ENCODE data around the gene OGFR.
A peak's percentile ranks its signal among the peaks of the same experiment; 100 is the strongest.

The OGFR gene

DNA sequence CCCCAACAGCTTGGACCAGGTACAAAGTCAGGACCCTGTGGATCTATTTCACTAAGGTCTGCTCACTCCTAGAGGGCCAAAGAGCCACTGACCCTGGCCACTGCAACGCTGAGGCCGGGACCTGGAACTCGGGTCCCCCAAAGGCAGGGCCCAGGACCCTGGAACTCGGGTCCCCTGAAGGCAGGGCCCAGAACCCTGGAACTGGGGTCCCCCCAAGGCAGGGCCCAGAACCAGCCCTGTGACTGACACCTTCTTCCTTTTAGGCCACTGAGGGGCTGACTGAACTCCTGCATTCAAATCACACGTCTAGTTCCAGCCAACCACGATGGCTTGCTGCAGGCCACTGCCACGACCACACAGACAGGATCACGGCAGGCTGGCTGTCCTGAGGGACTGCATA is 47.6 kb downstream of the OGFR start:
- intact Hi-C loops (cut with DNase I): loop anchor here (5.0 kb wide), 1 partner anchor 35 kb away; the partner anchor contains the start of gene COL9A3
- DNase-seq: peak in 2 of 10 donors; percentile 53 to 61

- DNase-seq: peak in 1 of 10 donors; percentile 13
- intact Hi-C loops (cut with DNase I): loop anchor here (5.0 kb wide), 1 partner anchor 36 kb away; the partner anchor contains the start of gene COL9A3
Observed at GRCh38 chr20:62852841-62853240, 48.2 kb downstream of the OGFR start.

DNA sequence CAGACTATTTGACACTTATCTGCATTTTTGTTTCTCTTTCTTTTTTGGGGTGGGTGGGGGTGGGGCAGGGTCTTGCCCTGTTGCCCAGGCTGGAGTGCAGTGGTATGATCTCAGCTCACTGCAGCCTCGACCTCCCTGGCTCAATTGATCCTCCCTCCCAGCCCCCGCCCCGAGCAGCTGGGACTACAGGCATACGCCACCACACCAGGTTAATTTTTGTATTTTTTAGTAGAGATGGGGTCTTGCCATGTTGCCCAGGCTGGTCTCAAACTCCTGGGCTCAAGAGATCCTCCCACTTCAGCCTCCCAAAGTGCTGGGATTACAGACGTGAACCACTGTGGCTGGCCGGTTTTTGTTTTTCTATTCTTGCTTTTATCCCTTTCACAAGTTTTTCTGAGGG is 48.7 kb downstream of the OGFR start:
- intact Hi-C loops (cut with DNase I): loop anchor here (5.0 kb wide), 1 partner anchor 36 kb away; the partner anchor contains the start of gene COL9A3

DNA sequence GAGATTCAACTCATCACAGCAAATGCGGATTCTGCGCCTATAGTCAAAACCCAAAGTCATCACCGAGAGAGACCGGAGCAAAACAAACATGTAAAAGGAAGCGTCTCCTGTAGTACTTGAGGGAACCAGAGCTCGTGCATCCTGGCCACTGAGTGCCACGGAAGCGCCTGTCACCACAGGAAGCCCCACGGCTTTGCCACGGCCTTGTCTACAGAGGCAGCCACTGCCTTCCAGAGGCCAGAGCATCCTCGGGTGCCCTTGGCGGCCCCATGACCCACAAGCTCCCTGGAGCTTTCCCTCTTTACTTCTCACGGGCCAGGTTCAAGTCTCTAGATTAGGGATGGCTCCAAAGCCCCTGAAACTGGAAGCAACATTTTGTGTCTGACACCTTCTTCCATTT is 49.5 kb downstream of the OGFR start:
- peak in 2 of 10 donors; percentile 47 to 55 for DNase-seq
- intact Hi-C loops (cut with DNase I): loop anchor here (5.0 kb wide), 1 partner anchor 37 kb away; the partner anchor contains the start of gene COL9A3

More for the DNA sequence above, 48.7 kb downstream of the OGFR start:
- DNase-seq: peak in 2 of 10 donors; percentile 14 to 18

- intact Hi-C loops (cut with DNase I): no loop called here
- DNase-seq: peak in 2 of 10 donors; percentile 19 to 44
Observed at GRCh38 chr20:62855120-62855519, 50.5 kb downstream of the OGFR start.

DNA sequence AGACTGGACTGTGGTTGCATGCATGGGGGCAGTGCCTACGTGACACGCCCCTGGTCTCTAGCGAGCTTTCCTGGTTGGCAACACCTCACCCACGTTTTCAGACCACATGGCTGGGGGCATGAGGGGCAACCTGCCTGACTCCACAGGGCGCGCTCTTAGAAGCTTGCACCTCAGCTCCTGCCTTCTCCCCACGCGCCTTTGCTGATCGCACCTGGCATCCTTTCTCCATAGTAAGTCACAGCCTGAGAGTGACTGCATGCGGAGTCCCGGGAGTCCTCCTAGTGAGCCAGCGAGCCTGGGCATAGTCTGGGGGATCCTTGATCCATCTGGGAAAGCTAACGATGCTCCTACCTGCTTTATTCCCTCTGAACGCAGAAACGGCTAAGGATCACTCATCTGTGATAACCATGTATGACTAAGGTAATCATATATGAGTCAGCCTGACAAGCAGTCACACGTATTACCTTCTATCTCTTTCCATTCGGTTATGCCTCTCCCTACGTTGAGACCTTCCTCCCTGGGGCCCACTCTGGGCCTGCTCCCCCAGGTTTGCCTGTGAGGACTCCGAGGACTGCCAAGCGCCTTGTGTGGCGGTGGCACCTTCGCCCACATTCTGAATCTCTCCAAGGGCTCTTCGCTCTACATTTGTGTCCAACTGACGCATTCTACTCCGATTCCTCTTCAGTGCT is 52.4 kb downstream of the OGFR start:
- intact Hi-C loops (cut with DNase I): no loop called here
- peak in 3 of 10 donors; percentile 59 to 92 (median 86) for DNase-seq

GRCh38 chr20:62858058-62858830 is 53.6 kb downstream of the OGFR start:
- intact Hi-C loops (cut with DNase I): no loop called here
- peak in 9 of 10 donors; percentile 57 to 96 (median 73) for DNase-seq

GRCh38 chr20:62859721-62860120 is 55.1 kb downstream of the OGFR start:
- intact Hi-C loops (cut with DNase I): no loop called here
- DNase-seq: peak in 2 of 10 donors; percentile 50 to 53

DNA sequence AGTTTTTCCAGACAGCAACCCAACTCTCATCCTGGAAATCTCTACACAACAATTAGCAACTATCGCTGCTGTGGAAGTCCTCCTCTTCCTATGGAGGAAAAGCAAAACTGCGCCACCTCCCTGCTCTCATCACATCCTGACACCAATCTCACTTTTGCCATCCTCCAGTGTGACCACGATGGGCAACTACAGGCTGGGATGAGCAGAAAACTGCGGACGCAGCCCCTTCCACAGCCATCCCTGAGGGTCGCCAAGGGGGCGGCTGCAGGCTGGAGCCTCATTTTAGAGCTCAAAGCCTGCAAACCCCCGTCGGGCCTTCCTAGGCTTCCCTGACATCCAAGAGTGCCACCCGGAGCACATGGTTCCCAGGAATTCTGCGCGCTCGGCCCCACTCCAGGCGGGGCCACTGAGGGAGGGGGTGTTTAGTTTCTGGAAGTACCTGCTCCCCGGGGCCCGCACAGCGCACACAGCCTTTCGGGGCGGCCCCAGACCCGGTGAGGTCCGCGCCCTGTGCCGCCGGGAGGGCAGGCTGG is 55.8 kb downstream of the OGFR start:
- intact Hi-C loops (cut with DNase I): no loop called here
- DNase-seq: peak in 5 of 10 donors; percentile 48 to 91 (median 73)

DNA sequence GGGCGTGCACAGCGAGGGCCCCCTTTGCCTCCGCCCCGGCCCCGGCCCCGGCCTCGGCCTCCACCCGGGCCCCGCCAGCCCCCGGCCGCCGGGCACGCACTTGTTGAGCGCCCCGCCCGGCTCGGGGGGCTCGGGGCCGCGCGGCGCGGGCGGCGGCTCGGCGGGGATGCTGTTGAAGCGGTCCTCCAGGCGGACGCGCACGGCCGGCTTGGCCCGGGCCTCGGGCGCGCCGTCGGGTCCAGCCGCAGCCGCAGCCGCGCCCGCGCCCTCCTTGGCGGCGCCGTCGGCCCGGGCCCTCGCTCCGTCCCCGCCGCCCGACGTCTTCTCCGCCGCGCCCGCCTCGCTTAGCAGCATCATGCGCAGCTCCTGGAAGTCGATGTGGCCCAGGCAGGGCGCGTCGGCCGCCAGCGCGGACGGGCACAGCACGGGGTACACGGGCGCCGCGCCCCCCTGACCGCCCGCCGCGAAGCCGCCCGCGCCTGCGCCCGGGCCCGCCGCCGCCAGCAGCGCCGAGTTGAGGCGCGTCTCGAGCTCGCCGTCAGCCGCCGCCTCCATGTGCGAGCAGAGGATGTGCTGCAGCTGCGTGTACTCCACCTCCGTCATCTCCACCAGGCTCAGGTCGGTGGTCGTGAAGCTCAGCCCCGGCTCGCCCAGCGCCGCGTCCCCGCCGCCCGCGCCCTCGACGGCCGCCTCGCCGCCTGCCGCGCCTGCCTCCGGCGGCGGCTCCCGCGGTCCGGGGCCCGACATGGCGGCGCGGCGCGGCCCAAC is 56.5 kb downstream of the OGFR start:
- intact Hi-C loops (cut with DNase I): no loop called here
- peak in 3 of 10 donors; percentile 70 to 87 (median 72) for DNase-seq

GRCh38 chr20:62861726-62862336 is 57.2 kb downstream of the OGFR start, which contains the start of gene TCFL5:
Gene TCFL5, minus strand, starts transcription at chr20:62861822. Its CDS starts 152 bp downstream, at chr20:62861670.
- intact Hi-C loops (cut with DNase I): no loop called here
- peak; percentile 82 to 99 (median 92) for DNase-seq

Measured in posterior cingulate gyrus (tissue), 11 donors.